HG02588 (cell line): ENCODE measurements around the gene GET4.

Source experiments
- ATAC-seq: cut with Tn5 transposase; IDR thresholded peaks from one replicate; pipeline ENCODE4 v1.9.1; 2021; ENCODE audit warnings: mild to moderate bottlenecking, moderate library complexity; ENCODE audit not compliant: unreplicated experiment

Gene GET4

GRCh38 chr7:885261-885892 lies 9.0 kb downstream of the GET4 start:
- ATAC-seq: no peak

GRCh38 chr7:885893-886625 lies 9.7 kb downstream of the GET4 start:
- no peak for ATAC-seq

GRCh38 chr7:886626-887487 lies 10.5 kb downstream of the GET4 start:
- ATAC-seq: no peak

- ATAC-seq: no peak
Measured at GRCh38 chr7:887488-887820, 11.1 kb downstream of the GET4 start.

GRCh38 chr7:888081-889024 lies 12.0 kb downstream of the GET4 start:
- no peak for ATAC-seq

GRCh38 chr7:889025-889390 lies 12.7 kb downstream of the GET4 start:
- ATAC-seq: no peak

GRCh38 chr7:889391-889790 lies 13.0 kb downstream of the GET4 start:
- ATAC-seq: no peak

- no peak for ATAC-seq
Measured at GRCh38 chr7:890868-891267, 14.5 kb downstream of the GET4 start.

GRCh38 chr7:891291-891690 lies 14.9 kb downstream of the GET4 start:
- no peak for ATAC-seq

GRCh38 chr7:891805-892204 lies 15.5 kb downstream of the GET4 start:
- no peak for ATAC-seq

- no peak for ATAC-seq
Measured at GRCh38 chr7:892648-893593, 16.6 kb downstream of the GET4 start.

GRCh38 chr7:893686-894085 lies 17.3 kb downstream of the GET4 start:
- ATAC-seq: no peak

GRCh38 chr7:894164-894867 lies 18.0 kb downstream of the GET4 start:
- ATAC-seq: no peak

- no peak for ATAC-seq
Measured at GRCh38 chr7:894927-895450, 18.6 kb downstream of the GET4 start.

GRCh38 chr7:895451-896052 lies 19.2 kb downstream of the GET4 start:
- ATAC-seq: no peak

- no peak for ATAC-seq
Measured at GRCh38 chr7:896346-897075, 20.2 kb downstream of the GET4 start.

GRCh38 chr7:897086-897485 lies 20.7 kb downstream of the GET4 start:
- no peak for ATAC-seq
